Hypothalamus (tissue), 51 donors: ENCODE results near the gene SYTL5.
A peak's percentile ranks its signal among the peaks of the same experiment; 100 is the strongest.
"Not testable (repeated sequence)": the region's sequence is repeated elsewhere in the genome, so short reads cannot be mapped to it uniquely, and the experiment has no call there.

Source experiments
- DNase-seq, 51 donors: peaks; one replicate each; lab custom pipeline; 2025; lab: John Stamatoyannopoulos, UW

Gene SYTL5

DNA sequence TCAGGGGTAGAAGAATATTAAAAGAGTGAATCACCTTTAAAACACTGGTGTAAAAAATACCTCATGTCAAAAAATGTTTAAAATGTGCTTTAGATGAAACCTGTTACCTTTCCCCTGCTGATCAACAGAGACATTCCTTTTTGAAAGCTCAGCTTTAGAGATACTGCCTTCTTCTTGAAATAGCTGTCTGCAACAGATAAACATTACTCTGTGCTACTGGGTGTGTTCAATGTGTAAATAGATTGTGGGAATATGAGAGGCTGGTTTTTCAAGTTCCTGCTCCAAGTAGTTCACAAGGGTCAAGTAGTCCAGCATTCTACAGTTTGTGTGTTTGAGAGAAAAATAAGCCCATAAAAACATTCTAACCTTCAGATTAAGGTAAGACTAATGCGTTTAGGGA, at the start of gene SYTL5:
SYTL5 (plus strand) TSS at position 263 of the 400 bp plus-strand sequence. CDS start 27,337 bp downstream, outside the sequence.
- no peak for DNase-seq

DNA sequence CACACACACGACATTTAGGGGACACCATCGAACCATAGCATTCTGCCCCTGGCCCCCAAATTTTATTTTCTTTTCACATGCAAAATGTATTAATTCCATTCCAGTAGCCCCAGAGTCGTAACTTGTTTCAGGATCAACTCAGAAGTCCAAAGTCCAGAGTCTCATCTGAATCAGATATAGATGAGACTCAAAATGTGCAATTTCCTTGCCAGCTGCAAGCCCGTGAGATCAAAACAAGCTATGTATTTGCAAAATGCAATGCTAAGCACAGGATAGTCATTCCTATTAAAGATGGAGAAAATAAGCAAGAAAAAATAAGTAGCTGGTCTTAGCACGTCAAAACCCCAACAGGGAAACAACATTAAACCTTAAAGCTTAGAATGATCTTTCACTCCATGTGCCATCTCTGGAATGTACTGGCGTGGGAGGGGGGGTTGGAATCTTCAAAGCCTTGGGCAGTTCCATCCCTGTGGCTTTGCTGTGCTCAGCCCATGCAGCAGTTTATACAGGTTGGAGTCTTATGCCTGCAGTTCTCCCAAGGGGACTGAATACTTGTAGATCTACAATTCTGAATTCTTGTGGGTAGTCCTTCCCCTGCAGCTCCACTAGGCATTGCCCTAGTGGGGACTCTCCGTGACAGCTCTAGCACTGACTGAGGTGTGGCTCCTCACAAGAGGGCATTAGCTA, 47.7 kb upstream of the SYTL5 start:
- no peak for DNase-seq

DNA sequence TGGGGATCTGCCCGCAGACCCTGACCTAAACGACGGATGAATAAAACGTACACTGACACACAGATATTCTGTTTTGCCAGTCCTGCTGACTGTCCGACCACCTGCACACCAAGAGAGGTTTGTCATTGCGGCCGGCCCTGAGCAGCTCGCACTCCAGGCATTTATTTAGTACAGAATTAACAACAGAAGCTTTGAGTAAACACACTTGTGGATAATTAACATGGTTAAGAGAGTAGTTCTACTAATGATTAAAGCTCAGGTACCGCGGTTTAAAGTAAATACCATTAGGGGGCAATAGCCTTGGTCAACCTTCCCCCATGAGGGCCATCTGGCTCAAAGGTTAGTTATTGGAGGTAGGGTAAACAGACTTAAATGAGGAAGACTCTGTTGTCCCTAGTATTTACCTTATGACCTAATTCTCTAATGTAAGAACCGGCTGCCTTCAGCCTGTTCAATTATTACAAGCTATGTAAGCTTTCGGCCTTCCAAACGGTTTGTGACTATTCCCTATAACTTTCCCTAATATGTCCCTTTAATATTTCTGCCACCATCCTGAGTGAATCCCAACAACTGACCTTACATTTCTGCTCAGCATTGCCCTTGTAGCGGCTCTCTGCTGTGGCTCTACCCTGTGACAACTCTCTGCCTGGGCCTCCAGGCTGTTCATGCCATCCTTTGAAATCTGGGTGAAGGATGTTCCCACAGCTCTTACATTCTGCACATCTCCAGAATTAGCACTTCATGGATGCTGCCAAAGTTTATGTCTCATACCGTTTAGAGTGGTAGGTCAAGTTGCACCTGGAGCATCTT, 46.9 kb upstream of the SYTL5 start:
- DNase-seq: no peak

DNA sequence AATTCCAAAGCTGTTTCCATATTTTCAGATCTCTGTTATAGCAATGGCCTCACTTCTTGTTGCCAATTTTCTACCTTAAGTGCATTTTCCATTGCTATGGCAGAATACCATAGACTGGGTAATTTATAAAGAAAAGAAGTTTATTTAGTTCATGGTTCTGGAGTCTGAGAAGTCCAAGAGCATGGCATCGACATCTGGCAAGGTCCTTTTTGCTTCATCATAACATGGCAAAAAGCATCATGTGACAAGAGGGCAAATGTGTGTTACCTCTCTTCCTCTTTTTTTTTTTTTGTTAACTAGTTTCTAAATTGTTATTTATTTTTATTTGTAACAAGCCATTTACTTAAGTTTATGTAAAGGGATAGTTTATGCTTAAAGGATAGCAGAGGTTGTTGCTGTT, 45.2 kb upstream of the SYTL5 start:
- no peak for DNase-seq

DNA sequence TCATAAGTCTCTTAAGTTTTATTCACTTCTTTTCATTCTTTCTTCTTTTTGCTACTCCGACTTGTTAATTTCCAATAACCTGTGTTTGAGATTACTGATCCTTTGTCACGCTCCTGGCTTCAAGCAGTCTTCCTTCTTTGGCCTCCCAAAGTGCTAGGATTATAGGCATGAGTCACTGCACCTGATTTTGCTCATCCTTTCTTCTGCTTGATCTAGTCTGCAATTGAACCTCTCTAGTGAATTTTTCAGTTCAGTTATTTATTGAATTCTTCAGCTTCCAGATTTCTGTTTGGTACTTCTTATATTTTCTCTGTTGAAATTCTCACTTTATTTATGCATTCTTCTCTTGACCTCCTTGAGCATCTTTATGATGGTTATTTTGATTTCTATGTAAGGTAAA, 38.6 kb upstream of the SYTL5 start:
- no peak for DNase-seq

DNA sequence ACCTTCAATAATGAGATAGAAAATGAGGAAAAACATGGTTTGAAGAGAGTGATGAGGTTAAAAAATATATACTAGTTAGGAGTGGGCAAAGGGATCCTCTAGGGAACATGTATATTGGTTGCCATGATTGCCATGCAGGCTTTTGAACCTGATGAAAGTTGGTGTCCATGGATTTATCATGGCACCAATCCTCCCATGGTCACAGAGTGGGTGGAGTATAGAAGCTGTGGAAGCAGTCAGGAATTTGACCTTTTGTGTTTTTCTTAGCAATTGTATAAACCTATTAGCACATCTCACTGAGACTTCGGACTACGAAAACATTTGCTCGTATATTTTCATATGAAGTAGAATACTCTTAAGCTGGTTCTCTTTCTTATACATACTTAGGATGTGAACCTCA, 30.9 kb upstream of the SYTL5 start:
- no peak for DNase-seq

DNA sequence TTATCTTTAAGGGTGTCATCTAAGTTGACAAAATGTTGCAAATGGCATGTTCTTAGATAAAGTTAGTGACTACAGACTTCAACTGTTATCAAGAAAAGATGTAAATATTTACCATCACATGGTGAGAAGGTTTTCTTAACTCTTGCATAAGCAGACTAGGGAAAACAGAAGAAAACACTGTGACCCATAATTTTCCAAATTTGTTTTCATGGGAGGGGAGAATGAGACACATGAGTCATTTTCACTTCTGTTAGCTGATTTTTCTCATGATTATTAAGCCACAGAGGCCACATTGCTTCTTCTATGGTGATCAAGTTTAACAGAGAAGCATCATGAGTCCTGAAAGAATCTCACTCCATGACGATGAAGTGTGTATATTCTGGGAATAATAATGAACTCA, 30.2 kb upstream of the SYTL5 start:
- no peak for DNase-seq

DNA sequence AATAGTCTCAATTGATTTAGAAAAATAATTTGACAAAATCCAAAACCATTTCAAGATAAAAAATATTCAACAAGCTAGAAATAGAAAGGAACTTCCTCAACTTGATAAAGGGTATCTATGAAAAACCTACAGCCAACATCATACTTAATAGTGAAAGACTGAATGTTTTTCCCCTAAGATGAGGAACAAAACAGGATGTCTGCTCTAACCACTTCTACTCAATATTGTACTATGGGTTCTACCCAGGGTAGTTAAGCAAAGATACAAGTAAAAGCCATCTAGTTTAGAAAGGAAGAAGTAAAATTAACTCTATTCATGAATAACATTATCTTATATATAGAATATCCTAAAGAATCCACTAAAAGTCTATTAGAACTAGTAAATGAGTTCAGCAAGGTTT, 21.5 kb upstream of the SYTL5 start:
- no peak for DNase-seq

DNA sequence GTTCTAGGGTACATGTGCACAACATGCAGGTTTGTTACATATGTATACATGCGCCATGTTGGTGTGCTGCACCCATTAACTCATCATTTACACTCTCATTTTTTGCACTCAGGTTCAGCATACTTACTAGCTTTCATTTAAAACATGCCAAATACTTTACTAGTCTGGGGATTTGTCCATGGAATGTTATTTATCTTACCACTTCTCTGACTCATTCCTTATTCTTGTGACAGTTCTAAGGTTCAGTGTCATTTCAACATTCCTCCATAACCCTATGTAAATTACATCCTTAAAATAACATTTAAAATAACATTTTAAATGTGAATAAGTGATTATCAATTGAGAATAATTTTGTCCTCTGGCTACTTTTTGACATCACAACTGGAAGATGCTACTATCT, 19.5 kb upstream of the SYTL5 start:
- no peak for DNase-seq

DNA sequence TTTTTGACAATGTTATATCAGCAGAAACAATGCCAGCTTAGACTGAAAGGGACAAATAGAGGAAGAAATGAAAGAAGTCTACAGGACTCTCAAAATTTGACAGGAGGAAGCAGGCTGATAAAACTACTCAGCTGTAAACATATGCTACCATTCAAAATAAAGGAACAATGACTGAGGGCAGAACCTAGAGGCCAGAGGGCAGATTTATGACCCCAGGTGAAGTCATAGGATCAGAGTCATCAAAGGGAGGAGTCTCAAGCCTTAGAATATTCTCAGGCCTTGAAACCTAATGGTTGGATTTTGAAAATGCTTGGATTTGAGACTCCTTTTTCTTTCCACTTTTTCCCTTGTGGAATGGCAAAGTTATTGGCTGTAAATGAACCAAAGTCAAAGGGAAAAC, 17.0 kb upstream of the SYTL5 start:
- DNase-seq: no peak

DNA sequence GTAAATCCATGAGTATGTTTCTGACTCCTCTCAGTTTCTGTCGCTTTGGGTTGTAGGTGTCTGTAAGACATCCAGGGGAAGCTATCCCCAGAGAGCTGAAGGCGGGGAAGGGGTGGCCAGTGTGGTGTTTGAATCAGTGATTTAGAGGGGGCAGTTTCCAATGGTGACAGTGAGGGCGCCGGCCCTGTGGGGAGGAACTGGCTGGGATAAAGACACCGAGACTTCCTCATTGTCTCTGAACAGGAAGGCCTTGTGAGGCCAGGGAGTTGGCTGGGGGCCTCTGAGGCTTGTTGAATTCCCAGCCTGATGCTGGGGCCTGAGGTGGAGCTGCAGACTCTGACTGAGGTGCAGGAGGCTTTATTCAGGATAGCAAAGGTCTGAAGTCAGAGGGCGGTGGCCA, 15.1 kb upstream of the SYTL5 start:
- not testable (repeated sequence) for DNase-seq

DNA sequence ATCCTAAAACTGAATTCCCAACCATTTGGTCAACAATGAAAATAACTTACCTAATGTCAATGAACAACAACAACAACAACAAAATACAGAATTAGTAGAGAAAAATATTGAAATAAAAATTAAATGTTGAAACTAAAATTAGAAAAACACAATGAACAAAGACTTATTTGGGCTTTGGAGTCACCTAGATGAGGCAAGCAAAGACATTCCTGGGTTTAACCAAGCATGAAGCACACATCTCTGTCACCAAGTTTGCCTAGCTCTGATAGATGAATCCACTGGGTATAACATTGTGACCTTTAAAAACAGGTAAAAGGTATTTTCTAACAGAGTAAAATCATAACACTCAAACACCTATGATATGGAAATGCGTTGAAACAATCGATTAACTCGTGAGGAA, 13.2 kb upstream of the SYTL5 start:
- no peak for DNase-seq

DNA sequence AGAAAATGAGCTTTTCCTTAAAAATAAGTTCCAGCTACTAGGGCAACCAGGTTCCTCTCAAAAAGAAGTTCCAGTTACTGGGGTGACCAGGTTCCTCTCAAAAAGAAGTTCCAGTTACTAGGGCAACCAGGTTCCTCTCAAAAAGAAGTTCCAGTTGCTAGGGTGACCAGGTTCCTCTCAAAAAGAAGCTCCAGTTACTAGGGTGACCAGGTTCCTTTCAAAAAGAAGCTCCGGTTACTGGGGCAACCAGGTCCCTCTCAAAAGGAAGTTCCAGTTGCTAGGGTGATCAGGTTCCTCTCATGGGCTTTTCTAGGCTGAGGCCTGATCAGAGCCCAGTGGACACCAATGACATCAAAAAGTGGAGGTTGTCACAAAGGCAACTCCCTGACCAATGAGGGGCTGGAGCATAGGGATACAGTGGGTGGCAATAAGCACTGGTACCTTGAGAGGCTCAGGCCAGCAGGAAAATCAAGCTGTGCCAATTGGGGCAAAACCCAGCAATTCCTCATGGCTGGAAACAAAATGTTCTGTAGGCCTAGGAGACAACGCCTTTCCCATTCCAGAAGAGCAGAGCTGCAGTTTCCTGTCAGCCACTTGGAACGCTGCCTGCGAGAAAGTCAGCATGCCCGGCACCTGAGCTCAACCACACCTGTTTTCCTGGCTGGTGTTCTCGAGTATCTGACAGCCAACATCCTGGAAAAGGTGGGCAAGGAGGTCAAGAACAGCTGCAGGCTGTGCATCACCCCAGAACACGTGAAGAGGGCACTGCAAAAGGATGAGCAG, 12.3 kb upstream of the SYTL5 start:
- peak in 8 of 51 donors; percentile 0 to 13 (median 0) for DNase-seq

DNA sequence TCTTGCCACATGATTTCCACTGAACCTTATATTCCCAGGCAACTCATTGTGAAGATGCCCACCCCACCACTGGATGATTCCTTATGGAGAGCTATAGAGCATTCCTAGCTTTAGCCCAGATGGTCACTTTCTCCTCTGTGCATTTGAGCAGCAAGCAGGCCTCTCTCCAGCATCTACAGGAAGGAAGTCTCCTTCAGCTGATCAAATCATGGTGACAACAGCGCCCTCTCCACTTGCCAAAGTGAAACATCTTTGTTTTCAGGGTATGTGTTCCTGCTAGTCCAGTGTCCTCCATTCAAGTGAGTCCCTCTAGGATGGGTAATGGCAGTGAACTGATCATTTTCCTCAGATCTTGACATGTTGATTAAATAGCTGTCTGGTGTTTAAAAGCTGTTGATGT, 10.9 kb upstream of the SYTL5 start:
- DNase-seq: no peak

DNA sequence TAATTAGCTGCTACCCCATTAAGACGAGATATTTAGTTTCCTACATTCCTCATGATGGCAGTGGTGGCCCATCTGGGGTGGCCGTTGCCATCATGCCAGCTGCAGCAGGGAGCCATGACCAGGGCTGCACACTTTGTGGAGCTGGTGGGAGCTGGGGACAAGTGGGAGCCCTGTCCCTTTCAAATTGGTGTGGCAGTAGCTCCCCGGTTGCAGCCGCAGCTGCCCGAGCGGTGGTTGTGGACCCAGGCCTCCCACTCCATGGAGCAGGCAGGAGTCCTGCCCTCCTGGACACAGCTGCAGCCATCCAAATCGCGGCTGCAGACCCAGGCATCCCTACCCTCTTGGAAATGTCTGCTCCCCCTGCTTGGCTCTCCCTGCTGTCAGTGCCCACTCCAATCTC, 9.3 kb upstream of the SYTL5 start:
- DNase-seq: no peak

DNA sequence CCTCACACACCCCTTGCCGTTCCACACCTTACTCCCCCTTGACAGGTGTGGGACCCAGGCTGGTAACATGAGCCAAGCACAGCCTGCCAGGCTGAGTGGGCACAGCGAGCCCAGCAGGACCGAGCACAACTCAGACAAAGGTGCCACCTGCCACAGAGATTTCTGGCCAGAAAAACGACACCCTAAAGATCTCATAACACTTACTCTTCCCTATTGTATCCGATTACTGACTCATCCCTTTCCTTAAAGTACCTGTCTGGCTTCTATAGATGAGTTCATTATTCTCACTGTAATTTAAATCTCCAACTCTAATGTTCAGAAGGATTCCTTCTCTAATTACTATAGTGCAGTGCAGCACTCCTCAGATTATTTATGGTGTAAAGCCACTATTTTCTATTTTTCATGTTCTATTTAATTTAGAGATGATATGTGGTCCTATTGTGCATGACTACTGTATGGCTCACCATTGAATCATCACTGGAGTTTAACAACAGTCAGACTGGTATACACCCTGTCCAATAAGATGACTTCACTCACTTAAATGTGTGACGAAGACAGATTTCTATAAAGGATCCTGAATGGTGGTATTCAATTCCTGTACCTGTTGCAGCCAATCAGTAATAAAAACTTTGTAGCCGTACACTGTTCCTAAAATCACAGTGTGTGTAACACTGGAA, 7.6 kb upstream of the SYTL5 start:
- DNase-seq: no peak

DNA sequence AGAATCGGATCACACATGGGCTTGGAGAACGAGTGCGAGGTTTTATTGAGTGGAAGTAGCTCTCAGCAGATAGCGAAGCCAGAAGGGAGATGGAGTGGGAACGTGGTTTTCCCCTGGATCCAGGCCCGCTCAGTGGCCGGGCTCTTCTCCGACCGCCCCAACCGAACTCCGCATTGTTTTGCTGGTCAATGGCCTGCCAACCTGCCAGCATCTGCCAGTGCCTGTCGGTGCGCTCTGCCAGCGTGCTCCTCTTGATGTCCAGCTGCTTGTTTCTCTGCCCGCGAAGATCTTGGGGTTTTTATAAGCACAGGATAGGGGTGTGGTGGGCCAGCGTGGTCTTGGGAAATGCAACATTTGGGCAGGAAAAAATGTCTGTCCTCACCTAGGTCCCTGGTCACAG, 5.6 kb upstream of the SYTL5 start:
- no peak for DNase-seq

DNA sequence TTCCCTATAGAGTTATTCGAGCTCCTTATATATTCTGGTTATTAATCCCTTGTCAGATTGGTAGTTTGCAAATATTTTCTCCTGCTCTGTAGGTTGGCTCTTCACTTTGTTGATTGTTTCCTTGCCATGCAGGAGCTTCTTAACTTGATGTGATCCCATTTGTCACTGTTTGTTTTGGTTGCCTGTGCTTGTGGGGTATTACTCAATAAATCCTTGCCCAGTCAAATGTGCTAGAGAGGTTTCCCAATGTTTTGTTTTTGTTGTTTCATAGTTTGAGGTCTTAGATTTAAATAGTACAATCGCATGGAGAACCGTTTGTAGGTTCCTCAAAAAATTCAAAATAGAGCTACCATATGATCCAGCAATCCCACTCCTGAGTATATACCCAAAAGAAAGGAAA, 2.3 kb upstream of the SYTL5 start:
- no peak for DNase-seq

DNA sequence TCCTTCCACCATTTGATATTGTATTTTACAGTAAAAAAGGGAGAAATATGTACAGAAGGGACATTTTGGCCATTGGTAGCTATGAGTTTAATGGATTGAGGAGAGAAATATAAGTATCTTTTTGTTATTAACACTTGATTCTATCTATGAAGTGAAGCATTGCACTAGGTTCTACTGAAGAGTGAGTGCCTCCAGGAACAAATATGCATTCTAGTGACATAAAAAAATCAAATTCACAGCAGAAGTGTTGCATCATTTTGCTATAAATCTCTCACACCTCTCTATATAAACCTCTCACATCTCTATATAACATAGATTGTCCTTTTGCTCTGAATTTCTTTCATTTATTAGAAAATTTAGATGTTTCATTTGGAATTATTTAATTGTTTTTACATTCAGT, 425 bp downstream of the SYTL5 start:
- no peak for DNase-seq

DNA sequence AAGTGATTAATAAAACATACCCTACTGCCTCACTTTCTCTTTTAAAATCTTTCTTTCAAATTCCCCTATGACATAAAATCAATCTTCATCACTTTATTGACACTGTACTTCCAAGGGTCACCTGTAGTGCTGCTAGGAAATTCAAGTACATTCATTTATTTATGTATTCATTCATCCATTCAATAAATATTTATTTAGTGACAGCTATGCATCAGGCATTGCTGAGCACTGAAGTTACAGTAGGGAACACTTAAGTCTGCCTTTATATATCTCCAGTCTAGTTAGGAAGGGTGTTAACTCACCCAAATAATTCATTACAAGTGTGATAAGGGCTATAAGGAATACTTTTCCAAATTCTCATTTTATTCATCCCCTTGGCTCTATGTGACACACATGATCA, 2.3 kb downstream of the SYTL5 start:
- DNase-seq: no peak

DNA sequence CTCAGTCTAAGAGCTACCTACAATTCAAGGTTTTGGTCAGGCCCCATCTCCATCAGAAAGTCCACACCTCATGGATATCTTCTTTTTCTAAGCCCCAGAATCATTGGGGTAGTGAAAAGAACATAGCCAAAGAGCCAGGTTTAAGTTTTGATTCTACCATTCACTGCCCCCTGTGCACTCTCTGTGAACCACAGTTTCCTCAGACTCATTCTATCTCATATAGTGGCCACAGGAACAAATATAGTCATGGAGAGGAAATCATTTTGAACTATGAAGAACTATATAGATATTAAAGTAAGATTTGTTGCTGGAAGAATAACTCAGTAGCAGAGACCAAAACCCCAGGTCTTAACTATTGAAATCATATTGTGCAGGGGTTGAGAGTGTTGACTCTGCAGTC, 3.3 kb downstream of the SYTL5 start:
- no peak for DNase-seq
